Activated CD8-positive, alpha-beta memory T cell treated with anti-CD3 and anti-CD28 coated beads, Interleukin-2, amount 50 U/mL, for 4 hours (primary cell): Measurements from ENCODE around the gene TAF11L9.
"Not testable (repeated sequence)": the region's sequence is repeated elsewhere in the genome, so short reads cannot be mapped to it uniquely, and the experiment has no call there.

ENCODE experiments used
- DNase-seq: peaks from one replicate; pipeline ENCODE4 v3.0.0-alpha.2; 2020

The TAF11L9 gene

DNA sequence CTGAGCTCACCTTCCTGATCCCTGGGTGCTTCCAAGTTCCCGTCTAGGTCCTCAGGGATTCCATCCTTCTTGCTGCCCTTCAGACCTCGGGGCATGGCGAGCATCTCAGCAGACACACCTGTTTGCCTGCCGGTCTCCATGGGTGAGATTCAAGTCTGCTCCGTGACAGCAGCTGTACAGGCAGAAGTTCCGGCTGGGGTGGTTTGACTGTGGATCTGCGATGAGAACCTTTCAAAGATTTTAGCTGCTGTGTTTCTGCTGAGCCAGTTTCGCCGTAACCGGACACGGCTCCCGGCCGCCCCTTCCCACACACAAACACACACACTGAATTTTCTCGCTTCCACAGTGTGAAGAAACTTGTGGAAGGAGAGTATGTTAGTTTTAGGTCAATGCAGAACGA, at the start of gene TAF11L9:
Gene TAF11L9 (minus strand): TSS at position 140 of the 400 bp plus-strand sequence.
- not testable (repeated sequence) for DNase-seq

GRCh38 chr5:17634160-17634559, 40.0 kb upstream of the TAF11L9 start, which contains the start of gene TAF11L14:
Gene TAF11L14, plus strand, starts transcription at chr5:17634460.
- no peak for DNase-seq

GRCh38 chr5:17631788-17632187, 37.6 kb upstream of the TAF11L9 start, which contains the start of gene TAF11L13:
Gene TAF11L13, plus strand, starts transcription at chr5:17632088.
- DNase-seq, result not testable (repeated sequence)

- no peak for DNase-seq
These were observed 31.5 kb upstream of the TAF11L9 start for GRCh38 chr5:17625686-17626085.

- no peak for DNase-seq
These were observed 26.4 kb upstream of the TAF11L9 start for GRCh38 chr5:17620627-17621026.

- no peak for DNase-seq
These were observed 25.2 kb upstream of the TAF11L9 start for GRCh38 chr5:17619354-17619753.

DNA sequence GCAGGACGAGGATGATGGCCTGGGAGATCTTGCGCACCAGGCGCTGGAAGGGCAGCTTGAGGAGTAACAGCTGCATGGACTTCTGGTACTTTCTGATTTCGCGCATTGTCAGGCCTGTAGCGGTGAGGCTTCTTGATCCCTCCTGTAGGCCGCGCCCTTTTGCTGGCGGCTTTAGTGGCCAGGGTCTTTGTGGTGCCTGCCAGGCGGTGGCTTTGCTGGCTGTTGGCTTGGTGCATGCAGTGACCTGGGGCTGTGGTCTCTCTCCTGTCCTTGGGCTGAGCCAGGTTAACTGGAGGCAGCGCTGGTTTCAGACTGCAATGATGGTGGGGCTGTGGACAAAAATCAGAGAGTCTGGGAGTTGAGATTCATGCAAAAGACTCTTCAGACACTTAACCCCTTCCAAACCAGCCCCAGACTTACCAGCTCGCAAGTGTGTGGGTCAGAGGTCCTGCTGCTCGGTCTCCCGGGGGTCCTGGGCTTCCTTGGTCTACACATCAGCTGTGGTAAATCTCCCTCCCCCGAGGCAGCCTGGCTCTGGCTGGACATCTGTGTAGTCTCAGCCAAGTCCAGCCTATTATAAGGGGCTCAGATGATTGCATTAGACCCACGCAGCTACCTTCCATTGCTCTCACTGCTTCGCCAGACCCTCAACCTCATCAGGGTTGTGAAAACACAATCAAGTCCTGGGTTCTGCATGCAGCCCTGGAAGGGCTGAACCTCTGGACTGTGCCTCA, 20.8 kb upstream of the TAF11L9 start:
- no peak for DNase-seq

DNA sequence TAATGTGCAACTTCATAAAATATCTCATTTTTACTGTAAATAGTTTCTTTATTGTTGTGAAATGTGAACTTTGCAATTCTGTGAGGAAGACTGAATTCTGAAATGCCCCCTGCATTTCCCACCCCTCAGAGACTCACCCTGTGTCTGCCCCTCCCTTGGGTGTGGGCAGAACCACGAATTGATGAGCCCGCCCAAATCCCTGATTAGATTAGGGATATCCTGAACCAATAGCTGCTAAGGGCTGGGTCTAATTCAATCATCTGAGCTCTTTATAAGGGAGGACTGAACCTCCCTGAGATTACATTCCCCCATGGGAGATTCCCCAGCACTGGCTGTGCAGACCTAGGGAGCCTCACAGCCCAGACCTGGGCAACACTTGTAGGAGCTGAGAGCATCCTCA, 15.9 kb upstream of the TAF11L9 start, which contains the start of gene TAF11L12:
Gene TAF11L12 (plus strand): TSS at position 301 of the 400 bp plus-strand sequence.
- DNase-seq, result not testable (repeated sequence)

GRCh38 chr5:17607461-17607860, 13.3 kb upstream of the TAF11L9 start:
- DNase-seq, result not testable (repeated sequence)

DNA sequence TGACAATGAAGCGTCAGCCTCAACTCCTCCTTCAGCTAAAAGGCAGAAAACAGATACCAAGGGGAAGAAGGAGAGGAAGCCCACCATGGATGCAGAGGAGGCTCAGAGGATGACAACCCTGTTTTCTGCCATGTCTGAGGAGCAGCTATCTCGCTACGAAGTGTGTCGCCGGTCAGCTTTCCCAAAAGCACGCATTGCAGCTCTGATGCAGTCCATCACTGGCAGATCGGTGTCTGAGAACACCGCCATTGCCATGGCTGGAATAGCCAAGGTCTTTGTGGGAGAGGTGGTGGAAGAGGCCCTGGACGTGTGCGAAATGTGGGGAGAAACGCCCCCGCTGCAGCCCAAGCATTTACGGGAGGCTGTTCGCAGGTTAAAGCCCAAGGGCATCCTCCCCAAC, 10.8 kb upstream of the TAF11L9 start:
- no peak for DNase-seq

DNA sequence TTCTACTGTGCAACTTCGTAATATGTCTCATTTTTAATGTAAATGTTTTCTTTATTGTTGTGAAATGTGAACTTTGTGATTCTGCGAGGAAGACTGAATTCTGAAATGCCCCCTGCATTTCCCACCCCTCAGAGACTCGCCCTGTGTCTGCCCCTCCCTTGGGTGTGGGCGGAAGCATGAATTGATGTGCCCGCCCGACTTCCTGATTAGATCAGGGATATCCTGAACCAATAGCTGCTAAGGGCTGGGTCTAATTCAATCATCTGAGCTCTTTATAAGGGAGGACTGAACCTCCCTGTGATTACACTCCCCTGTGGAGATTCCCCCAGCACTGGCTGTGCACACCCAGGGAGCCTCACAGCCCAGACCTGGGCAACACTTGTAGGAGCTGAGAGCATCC, 9.7 kb upstream of the TAF11L9 start, which contains the start of gene TAF11L11:
Gene TAF11L11 (plus strand): TSS at position 304 of the 400 bp plus-strand sequence.
- not testable (repeated sequence) for DNase-seq

GRCh38 chr5:17597728-17598127, 3.5 kb upstream of the TAF11L9 start, which contains the start of gene TAF11L10:
Gene TAF11L10, minus strand, starts transcription at chr5:17597828.
- not testable (repeated sequence) for DNase-seq

GRCh38 chr5:17590860-17591259, 3.3 kb downstream of the TAF11L9 start, which contains the start of gene TAF11L8:
Gene TAF11L8, minus strand, starts transcription at chr5:17590960.
- not testable (repeated sequence) for DNase-seq

DNA sequence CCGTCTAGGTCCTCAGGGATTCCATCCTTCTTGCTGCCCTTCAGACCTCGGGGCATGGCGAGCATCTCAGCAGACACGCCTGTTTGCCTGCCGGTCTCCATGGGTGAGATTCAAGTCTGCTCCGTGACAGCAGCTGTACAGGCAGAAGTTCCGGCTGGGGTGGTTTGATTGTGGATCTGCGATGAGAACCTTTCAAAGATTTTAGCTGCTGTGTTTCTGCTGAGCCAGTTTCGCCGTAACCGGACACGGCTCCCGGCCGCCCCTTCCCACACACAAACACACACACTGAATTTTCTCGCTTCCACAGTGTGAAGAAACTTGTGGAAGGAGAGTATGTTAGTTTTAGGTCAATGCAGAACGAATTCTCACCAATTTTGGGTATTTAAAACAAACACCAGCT, 8.5 kb downstream of the TAF11L9 start, which contains the start of gene TAF11L7:
Gene TAF11L7 (minus strand): TSS at position 101 of the 400 bp plus-strand sequence.
- DNase-seq, result not testable (repeated sequence)
